ENCODE results near the gene LYVE1. TPM values are rescaled to one million over a fixed set of nuclear protein-coding genes. Genes with fewer than 3 reads are reported as not detected.
A peak's percentile ranks its signal among the peaks of the same experiment; 100 is the strongest.

The LYVE1 gene
- total RNA-seq, 1 donor from 2014 or later, result not detected

GRCh38 chr11:10538924-10539323 lies 29.5 kb downstream of the LYVE1 start:
- Mint-ChIP-seq H3K4me3 (no peak overlapping the region), H3K27ac (no peak overlapping the region), H3K36me3 (ENCODE audit: low read depth) (no peaks in the 10 kb centered on the region), H3K4me1 (peaks cover 17% of the 10 kb centered on the region), H3K9me3 (peaks cover 4% of the 10 kb centered on the region), H3K27me3 (peaks cover 2% of the 10 kb centered on the region)
- intact Hi-C loops (cut with micrococcal nuclease), result no loop called here
- DNase-seq, result no peak

GRCh38 chr11:10537600-10537999 lies 30.9 kb downstream of the LYVE1 start:
- Mint-ChIP-seq H3K27me3 (peaks cover 2% of the 10 kb centered on the region), H3K27ac (no peak overlapping the region), H3K4me1 (peaks cover 17% of the 10 kb centered on the region), H3K9me3 (no peaks in the 10 kb centered on the region), H3K36me3 (ENCODE audit: low read depth) (no peaks in the 10 kb centered on the region), H3K4me3 (no peak overlapping the region)
- no peak for DNase-seq
- intact Hi-C loops (cut with micrococcal nuclease), result no loop called here

GRCh38 chr11:10534316-10534715 lies 34.1 kb downstream of the LYVE1 start:
- Mint-ChIP-seq H3K4me1 (peaks cover 7% of the 10 kb centered on the region), H3K36me3 (ENCODE audit: low read depth) (peaks cover 4% of the 10 kb centered on the region), H3K4me3 (no peak overlapping the region), H3K27me3 (no peaks in the 10 kb centered on the region), H3K9me3 (no peaks in the 10 kb centered on the region), H3K27ac (no peak overlapping the region)
- intact Hi-C loops (cut with micrococcal nuclease), result no loop called here
- DNase-seq, result no peak

- Mint-ChIP-seq H3K9me3 (no peaks in the 10 kb centered on the region), H3K4me1 (peaks cover 5% of the 10 kb centered on the region), H3K36me3 (ENCODE audit: low read depth) (peaks cover 8% of the 10 kb centered on the region), H3K27me3 (no peaks in the 10 kb centered on the region), H3K27ac (no peak overlapping the region), H3K4me3 (no peak overlapping the region)
- intact Hi-C loops (cut with micrococcal nuclease), result no loop called here
- no peak for DNase-seq
Observed at GRCh38 chr11:10533323-10533722, 35.1 kb downstream of the LYVE1 start.

GRCh38 chr11:10532526-10532925 lies 35.9 kb downstream of the LYVE1 start:
- Mint-ChIP-seq H3K4me1 (peaks cover 7% of the 10 kb centered on the region), H3K27me3 (no peaks in the 10 kb centered on the region), H3K9me3 (no peaks in the 10 kb centered on the region), H3K4me3 (no peak overlapping the region), H3K27ac (no peak overlapping the region), H3K36me3 (ENCODE audit: low read depth) (peaks cover 10% of the 10 kb centered on the region)
- DNase-seq, result no peak
- intact Hi-C loops (cut with micrococcal nuclease), result no loop called here

GRCh38 chr11:10529279-10529678 lies 39.2 kb downstream of the LYVE1 start:
- Mint-ChIP-seq H3K4me1 (peaks cover 18% of the 10 kb centered on the region), H3K36me3 (ENCODE audit: low read depth) (peaks cover 23% of the 10 kb centered on the region), H3K27ac (no peak overlapping the region), H3K9me3 (no peaks in the 10 kb centered on the region), H3K4me3 (no peak overlapping the region), H3K27me3 (no peaks in the 10 kb centered on the region)
- no peak for DNase-seq
- intact Hi-C loops (cut with micrococcal nuclease), result loop anchor here (5.0 kb wide), 2 partner anchors 72 to 122 kb away; partner anchors contain the start of gene AMPD3

GRCh38 chr11:10528121-10528520 lies 40.3 kb downstream of the LYVE1 start:
- DNase-seq, result no peak
- Mint-ChIP-seq H3K4me1 (peaks cover 18% of the 10 kb centered on the region), H3K4me3 (no peak overlapping the region), H3K27me3 (no peaks in the 10 kb centered on the region), H3K36me3 (ENCODE audit: low read depth) (peaks cover 27% of the 10 kb centered on the region), H3K9me3 (no peaks in the 10 kb centered on the region), H3K27ac (no peak overlapping the region)
- intact Hi-C loops (cut with micrococcal nuclease), result loop anchor here (5.0 kb wide), 2 partner anchors 71 to 121 kb away; partner anchors contain the start of gene AMPD3

- Mint-ChIP-seq H3K4me3 (peak overlapping the region; percentile 30), H3K9me3 (no peaks in the 10 kb centered on the region), H3K36me3 (ENCODE audit: low read depth) (peaks cover 28% of the 10 kb centered on the region), H3K27me3 (no peaks in the 10 kb centered on the region), H3K4me1 (peaks cover 18% of the 10 kb centered on the region), H3K27ac (peak overlapping the region; percentile 53)
- no peak for DNase-seq
- intact Hi-C loops (cut with micrococcal nuclease), result loop anchor here (2.0 to 5.0 kb wide), 3 partner anchors 14 to 120 kb away; partner anchors contain the start of genes AMPD3 and RNF141
Observed at GRCh38 chr11:10526974-10527918, 41.2 kb downstream of the LYVE1 start.

GRCh38 chr11:10524471-10524870 lies 44.0 kb downstream of the LYVE1 start:
- no peak for DNase-seq
- peaks cover 18% of the 10 kb centered on the region for H3K4me1 Mint-ChIP-seq
- no peaks in the 10 kb centered on the region for H3K9me3 Mint-ChIP-seq
- no peak overlapping the region for H3K27ac Mint-ChIP-seq
- peaks cover 32% of the 10 kb centered on the region for H3K36me3 Mint-ChIP-seq (ENCODE audit: low read depth)
- no peaks in the 10 kb centered on the region for H3K27me3 Mint-ChIP-seq
- intact Hi-C loops (cut with micrococcal nuclease), result no loop called here
- no peak overlapping the region for H3K4me3 Mint-ChIP-seq

GRCh38 chr11:10522921-10523320 lies 45.5 kb downstream of the LYVE1 start:
- intact Hi-C loops (cut with micrococcal nuclease), result no loop called here
- Mint-ChIP-seq H3K4me3 (no peak overlapping the region), H3K9me3 (no peaks in the 10 kb centered on the region), H3K27me3 (no peaks in the 10 kb centered on the region), H3K4me1 (peaks cover 18% of the 10 kb centered on the region), H3K36me3 (ENCODE audit: low read depth) (peaks cover 27% of the 10 kb centered on the region), H3K27ac (no peak overlapping the region)
- no peak for DNase-seq

- DNase-seq, result no peak
- H3K36me3 Mint-ChIP-seq (ENCODE audit: low read depth), result peaks cover 22% of the 10 kb centered on the region
- peaks cover 14% of the 10 kb centered on the region for H3K4me1 Mint-ChIP-seq
- H3K9me3 Mint-ChIP-seq, result no peaks in the 10 kb centered on the region
- no peak overlapping the region for H3K27ac Mint-ChIP-seq
- no peak overlapping the region for H3K4me3 Mint-ChIP-seq
- intact Hi-C loops (cut with micrococcal nuclease), result no loop called here
- no peaks in the 10 kb centered on the region for H3K27me3 Mint-ChIP-seq
Observed at GRCh38 chr11:10522276-10522675, 46.2 kb downstream of the LYVE1 start.

GRCh38 chr11:10520562-10520961 lies 47.9 kb downstream of the LYVE1 start:
- no peaks in the 10 kb centered on the region for H3K9me3 Mint-ChIP-seq
- H3K4me1 Mint-ChIP-seq, result no peaks in the 10 kb centered on the region
- intact Hi-C loops (cut with micrococcal nuclease), result no loop called here
- no peak overlapping the region for H3K27ac Mint-ChIP-seq
- H3K4me3 Mint-ChIP-seq, result no peak overlapping the region
- H3K27me3 Mint-ChIP-seq, result no peaks in the 10 kb centered on the region
- H3K36me3 Mint-ChIP-seq (ENCODE audit: low read depth), result peaks cover 19% of the 10 kb centered on the region
- DNase-seq, result no peak

- H3K27me3 Mint-ChIP-seq, result no peaks in the 10 kb centered on the region
- H3K9me3 Mint-ChIP-seq, result no peaks in the 10 kb centered on the region
- H3K27ac Mint-ChIP-seq, result no peak overlapping the region
- intact Hi-C loops (cut with micrococcal nuclease), result no loop called here
- H3K36me3 Mint-ChIP-seq (ENCODE audit: low read depth), result peaks cover 20% of the 10 kb centered on the region
- H3K4me1 Mint-ChIP-seq, result no peaks in the 10 kb centered on the region
- DNase-seq, result no peak
- H3K4me3 Mint-ChIP-seq, result no peak overlapping the region
Observed at GRCh38 chr11:10519630-10520029, 48.8 kb downstream of the LYVE1 start.

GRCh38 chr11:10518891-10519290 lies 49.6 kb downstream of the LYVE1 start:
- peaks cover 22% of the 10 kb centered on the region for H3K36me3 Mint-ChIP-seq (ENCODE audit: low read depth)
- H3K4me1 Mint-ChIP-seq, result no peaks in the 10 kb centered on the region
- H3K27ac Mint-ChIP-seq, result no peak overlapping the region
- no peaks in the 10 kb centered on the region for H3K27me3 Mint-ChIP-seq
- intact Hi-C loops (cut with micrococcal nuclease), result no loop called here
- no peaks in the 10 kb centered on the region for H3K9me3 Mint-ChIP-seq
- no peak overlapping the region for H3K4me3 Mint-ChIP-seq
- no peak for DNase-seq
